ENCODE results near the gene POU2AF3.
"Not testable (repeated sequence)": the region's sequence is repeated elsewhere in the genome, so short reads cannot be mapped to it uniquely, and the experiment has no call there.

Gene POU2AF3

DNA sequence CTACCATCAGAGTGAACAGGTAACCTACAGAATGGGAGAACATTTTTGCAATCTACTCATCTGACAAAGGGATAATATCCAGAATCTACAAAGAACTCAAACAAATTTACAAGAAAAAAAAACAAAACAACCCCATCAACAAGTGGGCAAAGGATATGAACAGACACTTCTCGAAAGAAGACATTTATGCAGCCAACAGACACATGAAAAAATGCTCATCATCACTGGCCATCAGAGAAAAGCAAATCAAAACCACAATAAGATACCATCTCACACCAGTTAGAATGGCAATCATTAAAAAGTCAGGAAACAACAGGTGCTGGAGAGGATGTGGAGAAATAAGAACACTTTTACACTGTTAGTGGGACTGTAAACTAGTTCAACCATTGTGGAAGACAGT, 5.9 kb upstream of the POU2AF3 start:
- not testable (repeated sequence) for H2AK5ac ChIP-seq (ENCODE audit: low read length, severe bottlenecking)

DNA sequence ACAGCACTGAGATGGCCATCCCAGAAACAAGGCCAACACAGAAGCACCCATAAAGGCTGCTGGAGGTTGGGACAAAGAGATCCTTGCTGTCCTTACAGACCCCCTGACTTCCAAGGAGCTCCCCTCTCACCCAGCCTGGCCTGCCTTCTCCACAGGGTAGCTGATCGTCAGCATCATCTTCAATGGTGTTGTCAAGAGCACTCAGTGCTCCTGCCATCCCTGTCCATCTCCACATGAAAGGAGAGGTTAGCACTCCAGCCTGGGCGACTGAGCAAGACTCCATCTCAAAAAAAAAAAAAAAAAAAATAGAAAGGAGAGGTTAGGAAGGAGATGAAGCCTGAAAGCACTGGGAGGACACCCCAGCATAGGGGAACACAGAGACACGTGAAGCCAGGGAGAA, 2.1 kb upstream of the POU2AF3 start:
- Histone ChIP-seq H4K8ac (ENCODE audit: low read length) (no peak overlapping the region), H2BK120ac (ENCODE audit: low read depth, low read length) (no peak overlapping the region), H3K27ac (ENCODE audit: low read length, poor library complexity, severe bottlenecking) (no peak overlapping the region), H2AK5ac (ENCODE audit: low read length, severe bottlenecking) (no peak overlapping the region), H2BK12ac (ENCODE audit: low read length in 2 of 2) (no peak overlapping the region), H3K9me3 (ENCODE audit: control insufficient read depth, low read length) (no peaks in the 10 kb centered on the region), H3K4me3 (ENCODE audit: insufficient read depth in 1 of 2, low read depth in 1 of 2, low read length in 2 of 2) (no peak overlapping the region), H2AFZ (ENCODE audit: low read depth, low read length) (no peak overlapping the region), H3K14ac (ENCODE audit: low read length in 2 of 2) (peak overlapping the region in 1 of 2 experiments; percentile 38), H3K27me3 (ENCODE audit: control insufficient read depth in 1 of 2, insufficient read depth in 1 of 2, low read length in 2 of 2) (peaks cover 32% of the 10 kb centered on the region in 2 experiments), H3K79me1 (replicated peaks; ENCODE audit: low read length, poor library complexity, severe bottlenecking) (no peaks in the 10 kb centered on the region), H3K4ac (ENCODE audit: low read depth in 1 of 2, low read length in 2 of 2) (no peak overlapping the region), H3K36me3 (ENCODE audit: control insufficient read depth in 1 of 2, insufficient read depth in 2 of 2, low read depth in 1 of 2, low read length in 2 of 2) (no peaks in the 10 kb centered on the region), H3K18ac (ENCODE audit: low read depth in 1 of 2, low read length in 2 of 2) (no peak overlapping the region), H3K4me2 (ENCODE audit: low read length, poor library complexity, severe bottlenecking) (no peak overlapping the region), H3K4me1 (ENCODE audit: control insufficient read depth, insufficient read depth, low read depth, low read length) (peaks cover 16% of the 10 kb centered on the region), H4K91ac (ENCODE audit: low read length) (no peak overlapping the region), H3K23ac (ENCODE audit: low read length in 2 of 2) (no peak overlapping the region), H2BK15ac (ENCODE audit: low read depth, poor library complexity, severe bottlenecking) (no peak overlapping the region), H2BK5ac (ENCODE audit: low read depth, low read length, poor library complexity, severe bottlenecking) (no peak overlapping the region), H3K9ac (ENCODE audit: low read length) (no peak overlapping the region)
- 100% methylated on average over 1 of the region's 3 CpGs for WGBS
- DNase-seq: no peak

More for the DNA sequence above, 5.9 kb upstream of the POU2AF3 start:
- DNase-seq; H3K79me1 ChIP-seq (replicated peaks; ENCODE audit: low read length, poor library complexity, severe bottlenecking); H4K91ac ChIP-seq (ENCODE audit: low read length); H4K8ac ChIP-seq (ENCODE audit: low read length); H3K23ac ChIP-seq (ENCODE audit: low read length in 2 of 2); H3K14ac ChIP-seq (ENCODE audit: low read length in 2 of 2); H2AFZ ChIP-seq (ENCODE audit: low read depth, low read length); H3K4ac ChIP-seq (ENCODE audit: low read depth in 1 of 2, low read length in 2 of 2); H2BK120ac ChIP-seq (ENCODE audit: low read depth, low read length); H2BK15ac ChIP-seq (ENCODE audit: low read depth, poor library complexity, severe bottlenecking); H3K4me3 ChIP-seq (ENCODE audit: insufficient read depth in 1 of 2, low read depth in 1 of 2, low read length in 2 of 2); H3K36me3 ChIP-seq (ENCODE audit: control insufficient read depth in 1 of 2, insufficient read depth in 2 of 2, low read depth in 1 of 2, low read length in 2 of 2); H2BK5ac ChIP-seq (ENCODE audit: low read depth, low read length, poor library complexity, severe bottlenecking); H3K27ac ChIP-seq (ENCODE audit: low read length, poor library complexity, severe bottlenecking); H3K18ac ChIP-seq (ENCODE audit: low read depth in 1 of 2, low read length in 2 of 2); H3K9me3 ChIP-seq (ENCODE audit: control insufficient read depth, low read length); H3K9ac ChIP-seq (ENCODE audit: low read length); H3K4me2 ChIP-seq (ENCODE audit: low read length, poor library complexity, severe bottlenecking); H3K4me1 ChIP-seq (ENCODE audit: control insufficient read depth, insufficient read depth, low read depth, low read length); H2BK12ac ChIP-seq (ENCODE audit: low read length in 2 of 2): not testable (repeated sequence)
- no CpG with 5 or more reads among the region's 1 CpG for WGBS
- H3K27me3 ChIP-seq (ENCODE audit: control insufficient read depth in 1 of 2, insufficient read depth in 1 of 2, low read length in 2 of 2): peaks cover 2 to 11% of the 10 kb centered on the region in 2 experiments

DNA sequence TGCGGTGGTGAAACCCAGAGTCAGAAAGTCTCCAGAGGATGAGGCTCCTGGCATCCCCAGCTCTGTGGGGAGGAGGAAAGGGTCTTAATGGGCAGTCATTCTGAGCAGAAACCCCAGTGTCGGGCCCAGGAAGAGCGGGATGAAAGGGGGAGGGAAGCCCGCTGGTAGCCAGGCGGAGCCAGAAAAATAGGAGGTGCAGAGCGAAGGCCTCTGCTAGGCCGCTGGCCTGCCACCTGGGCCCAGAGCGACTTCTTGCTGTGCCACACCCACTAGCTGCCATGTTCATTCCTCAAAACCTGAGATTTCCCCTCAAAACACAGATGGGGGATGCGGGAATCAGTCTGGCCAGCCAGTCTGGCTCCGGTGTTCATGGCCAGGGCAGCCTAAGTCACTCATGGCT, 650 bp upstream of the POU2AF3 start:
- no peak for DNase-seq
- Histone ChIP-seq H3K4me3 (ENCODE audit: insufficient read depth in 1 of 2, low read depth in 1 of 2, low read length in 2 of 2) (no peak overlapping the region), H2AK5ac (ENCODE audit: low read length, severe bottlenecking) (no peak overlapping the region), H2BK12ac (ENCODE audit: low read length in 2 of 2) (peak overlapping the region in 1 of 2 experiments; percentile 24), H3K9ac (ENCODE audit: low read length) (no peak overlapping the region), H3K23ac (ENCODE audit: low read length in 2 of 2) (no peak overlapping the region), H3K36me3 (ENCODE audit: control insufficient read depth in 1 of 2, insufficient read depth in 2 of 2, low read depth in 1 of 2, low read length in 2 of 2) (no peaks in the 10 kb centered on the region), H2AFZ (ENCODE audit: low read depth, low read length) (no peak overlapping the region), H3K4me2 (ENCODE audit: low read length, poor library complexity, severe bottlenecking) (no peak overlapping the region), H3K18ac (ENCODE audit: low read depth in 1 of 2, low read length in 2 of 2) (no peak overlapping the region), H4K91ac (ENCODE audit: low read length) (no peak overlapping the region), H3K79me1 (replicated peaks; ENCODE audit: low read length, poor library complexity, severe bottlenecking) (no peaks in the 10 kb centered on the region), H3K4me1 (ENCODE audit: control insufficient read depth, insufficient read depth, low read depth, low read length) (peaks cover 16% of the 10 kb centered on the region), H4K8ac (ENCODE audit: low read length) (no peak overlapping the region), H3K27me3 (ENCODE audit: control insufficient read depth in 1 of 2, insufficient read depth in 1 of 2, low read length in 2 of 2) (peaks cover 47% of the 10 kb centered on the region in 2 experiments), H3K9me3 (ENCODE audit: control insufficient read depth, low read length) (no peaks in the 10 kb centered on the region), H2BK5ac (ENCODE audit: low read depth, low read length, poor library complexity, severe bottlenecking) (no peak overlapping the region), H2BK15ac (ENCODE audit: low read depth, poor library complexity, severe bottlenecking) (no peak overlapping the region), H2BK120ac (ENCODE audit: low read depth, low read length) (no peak overlapping the region), H3K4ac (ENCODE audit: low read depth in 1 of 2, low read length in 2 of 2) (no peak overlapping the region), H3K27ac (ENCODE audit: low read length, poor library complexity, severe bottlenecking) (no peak overlapping the region), H3K14ac (ENCODE audit: low read length in 2 of 2) (peak overlapping the region in 1 of 2 experiments; percentile 51)
- WGBS: 92% methylated on average over 7 of the region's 10 CpGs

DNA sequence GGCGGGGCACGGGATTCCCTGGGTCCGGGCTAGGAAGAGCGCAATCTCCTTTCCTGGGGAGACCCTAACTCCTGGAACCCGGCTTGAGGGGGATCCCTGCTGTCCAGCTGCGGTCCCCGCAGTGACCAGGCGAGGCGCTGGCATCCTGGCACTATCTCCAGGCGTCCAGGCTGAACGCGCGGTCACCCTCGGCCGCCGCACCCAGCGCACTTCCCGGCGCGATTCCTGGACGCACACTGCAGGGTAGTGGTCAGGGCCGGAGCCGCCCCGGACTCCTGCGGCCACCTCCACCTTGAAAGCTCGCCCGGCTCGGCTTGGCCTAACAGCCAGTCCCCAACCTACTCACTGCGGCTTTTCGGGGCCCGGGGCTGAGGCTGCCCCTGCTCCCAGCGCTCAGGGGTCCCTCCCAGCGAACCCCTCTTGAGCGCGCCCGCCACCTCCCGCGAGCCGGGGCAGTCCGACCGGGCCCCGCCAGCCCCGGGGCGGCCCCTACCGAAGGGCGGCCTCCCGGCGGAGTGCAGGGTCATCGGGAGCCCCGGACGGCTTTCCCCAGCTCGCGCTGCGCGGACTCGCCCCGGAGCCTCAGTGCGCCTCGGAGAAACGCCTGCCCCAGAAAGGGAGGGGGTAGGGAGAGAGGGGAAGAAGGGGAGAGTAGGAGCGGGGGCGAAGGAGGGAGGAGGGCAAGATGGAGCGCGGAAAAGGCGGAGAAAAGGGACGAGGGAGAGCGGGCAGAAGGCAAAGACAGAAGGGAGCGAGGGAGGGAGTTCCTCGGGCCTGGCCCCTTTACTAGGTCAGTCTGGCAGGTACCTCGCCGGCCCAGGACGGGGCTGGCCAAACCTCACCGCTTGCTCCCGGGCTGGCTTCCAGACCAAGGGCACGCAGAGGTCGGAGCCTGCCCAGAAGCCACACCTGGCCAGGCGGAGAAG, 1.0 kb downstream of the POU2AF3 start:
- peak overlapping the region; percentile 66 for H3K9ac ChIP-seq (ENCODE audit: low read length)
- DNase-seq: peak; percentile 52
- peak overlapping the region; percentile 99 for H3K4me2 ChIP-seq (ENCODE audit: low read length, poor library complexity, severe bottlenecking)
- no peaks in the 10 kb centered on the region for H3K9me3 ChIP-seq (ENCODE audit: control insufficient read depth, low read length)
- H2BK5ac ChIP-seq (ENCODE audit: low read depth, low read length, poor library complexity, severe bottlenecking): no peak overlapping the region
- H2BK12ac ChIP-seq (ENCODE audit: low read length in 2 of 2): no peak overlapping the region
- H3K4me3 ChIP-seq (ENCODE audit: insufficient read depth in 1 of 2, low read depth in 1 of 2, low read length in 2 of 2): peak overlapping the region; percentile 56 to 77
- H2AK5ac ChIP-seq (ENCODE audit: low read length, severe bottlenecking): no peak overlapping the region
- H3K23ac ChIP-seq (ENCODE audit: low read length in 2 of 2): no peak overlapping the region
- H3K18ac ChIP-seq (ENCODE audit: low read depth in 1 of 2, low read length in 2 of 2): peak overlapping the region in 1 of 2 experiments; percentile 50
- no peak overlapping the region for H4K91ac ChIP-seq (ENCODE audit: low read length)
- H3K27ac ChIP-seq (ENCODE audit: low read length, poor library complexity, severe bottlenecking): no peak overlapping the region
- H2AFZ ChIP-seq (ENCODE audit: low read depth, low read length): peak overlapping the region; percentile 89
- H2BK120ac ChIP-seq (ENCODE audit: low read depth, low read length): no peak overlapping the region
- H3K4me1 ChIP-seq (ENCODE audit: control insufficient read depth, insufficient read depth, low read depth, low read length): peaks cover 16% of the 10 kb centered on the region
- no peaks in the 10 kb centered on the region for H3K79me1 ChIP-seq (replicated peaks; ENCODE audit: low read length, poor library complexity, severe bottlenecking)
- 2% methylated on average over 67 of the region's 77 CpGs for WGBS
- peak overlapping the region in 1 of 2 experiments; percentile 42 for H3K4ac ChIP-seq (ENCODE audit: low read depth in 1 of 2, low read length in 2 of 2)
- peak overlapping the region; percentile 78 for H2BK15ac ChIP-seq (ENCODE audit: low read depth, poor library complexity, severe bottlenecking)
- H3K36me3 ChIP-seq (ENCODE audit: control insufficient read depth in 1 of 2, insufficient read depth in 2 of 2, low read depth in 1 of 2, low read length in 2 of 2): no peaks in the 10 kb centered on the region
- H3K14ac ChIP-seq (ENCODE audit: low read length in 2 of 2): peak overlapping the region in 1 of 2 experiments; percentile 66
- H3K27me3 ChIP-seq (ENCODE audit: control insufficient read depth in 1 of 2, insufficient read depth in 1 of 2, low read length in 2 of 2): peaks cover 48 to 52% of the 10 kb centered on the region in 2 experiments
- H4K8ac ChIP-seq (ENCODE audit: low read length): peak overlapping the region; percentile 82

Measured in mesenchymal stem cell (in vitro differentiated cells and primary cell).